Fibroblast of lung (primary cell): ENCODE measurements around the gene RASSF3.

ENCODE experiments used
- CTCF ChIP-seq, 2 donors: IDR thresholded peaks in 1 of 2; conservative IDR thresholded peaks in 1 of 2; 1 replicate in 1 of 2; 2 replicates in 1 of 2; pipeline ENCODE4 v1.5.1; 2011 to 2012; ENCODE audit warnings: low read length in 2 of 2, control low read depth in 1 of 2, inconsistent platforms in 1 of 2, low read depth in 1 of 2, mild to moderate bottlenecking in 1 of 2
- EZH2 ChIP-seq: IDR thresholded peaks from 2 replicates; pipeline ENCODE4 v1.5.1; 2012; ENCODE audit warnings: low read length, control low read depth, mild to moderate bottlenecking; ENCODE audit errors: missing control alignments

- TF ChIP-seq CTCF (conservative IDR thresholded peaks at IDR 0.05 in 1 of 2, IDR thresholded peaks at IDR 0.05 in 1 of 2; ENCODE audit: low read depth in 1 of 2, low read length in 2 of 2) (no peak), EZH2 (no peak)
Measured at GRCh38 chr12:64729909-64730587, 119.8 kb downstream of the RASSF3 start.
